AG08396 (cell line): ENCODE data around the gene PCSK5.
"Not testable (repeated sequence)": the region's sequence is repeated elsewhere in the genome, so short reads cannot be mapped to it uniquely, and the experiment has no call there.

Experiments used
- DNase-seq: peaks from one replicate; pipeline ENCODE4 v3.0.0; 2012; ENCODE audit warnings: low spot score, mixed read lengths

PCSK5 gene

DNA sequence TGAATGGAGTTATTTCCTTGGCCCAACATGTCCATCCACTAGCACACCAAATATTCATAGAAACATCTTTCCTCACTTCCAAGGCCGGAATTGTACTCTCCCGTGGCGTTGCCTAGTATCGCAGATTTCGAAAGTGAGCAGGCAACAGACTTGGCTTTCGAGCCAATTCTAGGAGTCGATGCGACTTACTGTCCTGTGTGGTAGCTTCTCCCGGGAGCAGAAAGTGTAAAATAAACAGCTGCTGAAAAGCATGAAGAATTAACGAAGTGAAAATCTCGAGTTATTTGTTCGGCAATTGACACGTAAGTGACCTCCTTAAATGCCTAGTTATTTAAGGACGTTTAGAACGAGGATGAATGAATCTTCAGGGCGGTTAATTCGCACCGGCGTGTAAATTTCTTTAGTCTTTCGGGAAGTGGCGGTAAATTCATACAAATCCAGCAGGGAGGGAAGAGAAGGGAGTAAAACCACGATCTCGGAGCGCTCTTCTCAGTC lies 449 bp upstream of the PCSK5 start:
- peak; percentile 68 for DNase-seq

DNA sequence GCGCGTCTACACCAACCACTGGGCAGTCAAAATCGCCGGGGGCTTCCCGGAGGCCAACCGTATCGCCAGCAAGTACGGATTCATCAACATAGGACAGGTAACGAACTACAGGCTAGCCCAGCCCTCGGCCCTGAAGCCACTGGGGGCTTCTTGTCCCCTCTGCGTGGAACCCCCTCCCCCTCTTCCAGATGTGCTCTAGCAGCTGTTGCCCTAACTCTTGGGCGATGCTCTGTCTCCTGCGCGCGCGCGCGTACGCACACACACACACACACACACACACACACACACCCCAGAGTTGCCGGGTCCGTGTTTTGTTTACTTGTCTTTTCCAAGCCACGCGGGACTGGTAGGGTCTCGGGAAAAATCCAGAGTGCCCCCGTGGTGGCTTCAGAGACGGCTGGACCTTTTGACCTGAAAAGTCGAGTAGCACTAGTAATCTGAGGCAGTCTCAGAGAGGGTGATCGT lies 836 bp downstream of the PCSK5 start:
- no peak for DNase-seq

DNA sequence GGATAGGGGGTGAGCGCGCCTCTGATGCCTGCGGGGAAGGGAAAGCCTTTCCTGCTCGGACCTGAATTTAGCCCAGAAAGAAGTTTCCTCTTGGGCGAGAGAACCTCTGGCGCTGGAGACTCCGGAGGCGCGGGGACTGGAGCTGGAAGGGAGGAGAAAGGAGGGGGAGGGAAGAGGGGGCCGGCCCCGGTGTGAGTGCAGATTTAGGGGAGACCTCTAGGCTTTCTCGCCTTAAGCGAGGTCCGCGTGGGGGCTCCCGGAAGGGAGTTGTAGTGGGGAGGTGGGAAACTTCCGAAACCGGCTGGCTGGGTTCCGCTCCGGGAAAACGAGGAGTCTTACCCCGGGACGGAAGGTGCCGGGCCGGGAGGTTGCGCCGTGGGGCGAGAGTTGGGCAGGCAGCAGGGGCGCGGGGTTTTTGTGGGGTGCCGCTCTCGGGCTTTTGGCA lies 1.3 kb downstream of the PCSK5 start:
- peak; percentile 29 for DNase-seq

- peak; percentile 8 for DNase-seq
Observed at GRCh38 chr9:75892216-75892911, 1.9 kb downstream of the PCSK5 start.

- DNase-seq = no peak
Observed at GRCh38 chr9:75893106-75893505, 2.6 kb downstream of the PCSK5 start.

DNA sequence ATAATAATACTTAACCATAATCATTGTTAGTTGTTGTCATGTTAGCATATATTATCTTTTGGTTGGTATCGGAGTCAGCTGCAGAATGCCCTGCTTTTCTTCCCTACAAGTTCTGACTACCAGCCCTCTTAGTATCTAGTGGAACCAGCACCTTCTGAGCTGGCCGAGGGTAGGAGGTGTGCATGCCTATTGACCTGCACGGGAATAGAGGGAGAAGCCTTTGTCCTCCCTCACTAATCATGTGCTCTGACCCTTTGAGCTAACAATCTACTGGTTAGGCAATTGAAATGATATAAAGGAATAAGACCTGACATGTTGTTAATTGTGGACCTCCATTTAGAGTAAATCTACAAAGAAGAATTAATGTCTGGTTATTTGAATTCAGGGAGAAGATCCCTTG lies 4.1 kb downstream of the PCSK5 start:
- DNase-seq = no peak

GRCh38 chr9:75895112-75895511 lies 4.6 kb downstream of the PCSK5 start:
- DNase-seq = no peak

DNA sequence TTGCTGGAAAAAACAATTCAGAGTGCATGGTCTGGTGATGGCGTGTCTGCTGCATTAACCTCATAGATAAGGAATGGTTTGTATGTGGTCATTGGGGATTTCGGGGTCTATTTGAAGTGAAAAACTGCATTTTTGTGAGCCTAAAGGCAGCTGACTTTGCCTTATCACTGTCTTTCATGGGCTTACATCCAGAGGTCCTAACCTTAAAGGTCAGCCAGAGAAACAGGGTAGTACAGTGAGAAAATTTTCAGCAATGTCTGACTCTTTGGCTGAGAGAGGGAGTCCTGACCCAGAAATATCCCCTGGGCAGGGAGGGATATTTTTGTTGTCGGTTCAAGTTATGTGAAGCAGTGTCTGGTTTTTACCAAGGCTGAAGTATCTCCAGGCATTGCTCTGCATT lies 5.7 kb downstream of the PCSK5 start:
- DNase-seq = no peak

DNA sequence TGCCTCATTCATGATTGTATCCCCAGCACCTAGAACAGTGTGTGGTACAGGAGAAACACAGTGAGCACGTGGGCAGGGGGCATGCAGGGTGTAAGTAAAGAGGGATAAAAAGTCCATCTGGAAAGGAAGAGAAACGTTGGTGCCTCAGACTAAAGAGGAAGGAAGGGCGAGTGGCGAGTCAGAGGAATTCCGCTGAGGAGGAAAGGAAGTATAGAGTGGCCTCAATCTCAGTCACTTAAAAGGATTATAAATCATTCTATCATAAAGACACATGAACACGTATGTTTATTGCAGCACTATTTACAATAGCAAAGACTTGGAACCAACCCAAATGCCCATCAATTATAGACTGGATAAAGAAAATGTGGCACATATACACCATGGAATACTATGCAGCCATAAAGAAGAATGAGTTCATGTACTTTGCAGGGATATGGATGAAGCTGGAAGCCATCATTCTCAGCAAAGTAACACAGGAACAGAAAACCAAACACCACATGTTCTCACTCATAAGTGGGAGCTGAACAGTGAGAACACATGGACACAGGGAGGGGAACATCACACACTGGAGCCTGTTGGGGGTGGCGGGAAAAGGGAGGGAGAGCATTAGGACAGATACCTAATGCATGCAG lies 10.5 kb downstream of the PCSK5 start:
- not testable (repeated sequence) for DNase-seq

- peak; percentile 28 for DNase-seq
Observed at GRCh38 chr9:75903785-75904360, 13.4 kb downstream of the PCSK5 start.

- DNase-seq = no peak
Observed at GRCh38 chr9:75904364-75904763, 13.9 kb downstream of the PCSK5 start.

DNA sequence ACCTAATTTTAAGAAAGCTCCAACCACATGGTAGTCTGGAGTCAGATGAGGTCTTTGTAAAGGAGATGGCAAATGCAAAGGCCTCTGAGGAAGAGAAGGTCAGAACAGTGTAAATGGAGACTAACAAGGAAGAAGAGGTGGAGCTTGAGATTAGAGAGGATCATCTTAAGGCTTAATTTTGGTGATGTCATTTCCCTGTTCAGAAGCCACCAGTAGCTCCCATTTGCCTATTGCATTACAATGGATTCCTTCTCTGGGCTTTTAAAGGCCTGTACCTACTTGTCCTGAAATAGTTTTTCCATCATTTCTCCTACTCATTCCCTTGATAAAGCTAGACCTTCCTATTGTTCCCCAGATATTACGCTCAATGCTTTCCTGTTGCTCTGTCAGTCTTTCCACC lies 16.1 kb downstream of the PCSK5 start:
- no peak for DNase-seq

DNA sequence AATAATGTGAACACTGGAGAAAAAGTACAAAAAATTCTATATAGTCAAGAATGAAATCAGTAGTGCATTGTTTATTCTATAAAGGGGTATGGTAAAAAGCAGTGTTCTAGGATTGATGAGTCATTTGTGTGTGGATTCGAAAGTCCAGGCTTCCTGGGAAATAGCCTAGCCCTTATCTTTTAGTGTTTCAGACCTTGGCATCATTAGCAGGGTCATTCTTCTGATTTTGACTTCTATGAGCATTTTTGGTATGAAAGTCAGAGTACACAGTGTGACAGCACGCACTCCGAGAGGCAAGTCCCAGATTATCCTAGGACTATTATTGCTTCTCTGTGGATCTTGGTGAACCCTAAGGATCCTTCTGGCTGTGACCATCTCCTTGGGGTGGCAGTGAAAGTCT lies 16.9 kb downstream of the PCSK5 start:
- no peak for DNase-seq

DNA sequence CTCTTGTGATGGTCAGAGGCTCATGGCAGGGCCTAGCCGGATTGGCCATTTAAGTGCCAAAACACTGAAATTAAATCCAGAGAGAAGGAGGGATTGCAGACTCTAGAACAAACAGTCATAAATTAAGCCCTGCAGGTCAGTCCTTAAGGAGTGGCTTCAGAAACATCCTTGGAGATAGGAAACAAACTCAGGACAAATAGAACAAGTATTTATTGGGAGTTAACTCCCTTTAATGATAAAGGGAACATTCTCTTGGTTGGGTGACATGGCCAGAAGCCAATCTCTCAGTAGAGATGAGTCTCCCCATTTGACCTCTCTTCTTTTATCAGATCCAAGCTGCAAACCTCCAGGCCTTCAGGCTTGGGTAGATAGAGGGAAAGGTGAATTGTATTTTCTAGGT lies 17.4 kb downstream of the PCSK5 start:
- DNase-seq = no peak

GRCh38 chr9:75909776-75910175 lies 19.3 kb downstream of the PCSK5 start:
- no peak for DNase-seq

DNA sequence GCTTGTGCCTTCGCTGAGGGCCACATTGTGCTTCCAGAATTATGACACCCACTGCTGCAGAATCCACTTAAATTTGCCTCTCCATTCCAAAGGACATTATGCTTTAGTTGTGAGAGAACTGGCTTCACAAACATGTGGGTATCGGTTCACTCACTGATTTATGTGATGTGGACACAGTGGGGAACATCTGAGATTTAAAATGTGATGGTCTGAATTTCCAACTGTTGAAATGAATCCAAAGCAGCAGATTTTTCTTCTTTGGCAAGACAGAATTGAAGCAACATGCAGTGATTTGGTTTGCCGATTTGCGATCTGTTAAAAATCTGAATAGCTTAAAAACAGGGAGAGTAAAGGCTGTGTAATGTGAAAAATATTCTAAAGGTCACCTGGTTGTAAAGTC lies 20.3 kb downstream of the PCSK5 start:
- DNase-seq = no peak

DNA sequence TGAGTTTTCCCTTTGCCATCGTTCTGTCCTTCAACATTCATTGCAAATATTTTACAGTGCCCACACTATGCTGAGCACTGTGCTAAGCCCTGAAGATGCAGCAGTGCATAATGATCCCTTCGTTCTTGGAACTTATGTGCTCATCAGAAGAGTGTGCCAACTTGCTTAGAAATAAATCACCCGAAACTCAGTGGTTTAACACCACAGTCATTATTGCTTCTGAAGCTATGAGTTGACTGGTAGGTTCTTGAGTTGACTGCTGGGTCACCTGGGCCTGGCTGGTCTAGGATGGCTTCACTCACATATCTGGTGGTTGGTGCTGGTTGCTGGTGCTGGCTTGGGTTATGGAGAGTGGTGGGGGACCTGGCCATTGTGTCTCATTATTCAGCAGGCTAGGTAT lies 20.9 kb downstream of the PCSK5 start:
- no peak for DNase-seq

DNA sequence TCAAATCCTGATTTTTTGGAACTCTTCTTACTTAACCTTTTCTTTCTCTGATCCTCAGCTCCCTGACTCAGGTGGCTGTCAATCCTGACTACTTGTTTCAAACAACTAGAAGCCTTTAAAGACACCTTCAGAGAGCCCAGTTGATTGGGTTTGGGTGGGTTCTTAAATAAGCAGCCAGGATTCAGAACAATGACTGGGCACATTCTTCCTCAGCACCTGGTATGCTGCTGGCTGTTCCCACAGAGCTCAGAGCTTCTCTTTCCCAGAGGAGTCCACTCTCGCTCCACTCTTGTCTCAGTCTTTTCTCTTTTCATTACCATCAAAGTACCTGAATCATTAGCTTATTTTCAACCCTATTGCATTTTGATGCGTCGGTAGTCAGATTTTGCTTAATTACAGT lies 22.5 kb downstream of the PCSK5 start:
- no peak for DNase-seq

DNA sequence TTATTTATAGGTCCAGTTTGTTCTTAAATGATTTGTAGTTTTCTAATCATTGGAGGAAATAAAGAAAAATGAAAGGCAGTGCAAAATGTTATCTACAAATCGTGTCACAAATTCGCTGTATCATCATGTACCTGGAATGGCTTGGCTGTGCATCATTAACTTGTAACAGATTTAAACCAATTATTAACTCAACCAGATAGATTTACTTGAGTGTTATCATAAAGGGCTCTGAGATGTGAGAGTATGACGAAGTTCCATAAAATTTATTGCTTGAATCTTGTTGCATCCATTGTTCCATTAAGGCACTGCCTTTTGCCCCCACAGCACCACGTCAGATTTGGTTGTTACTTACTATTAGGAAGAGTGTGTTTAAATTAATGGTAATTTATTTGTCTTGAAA lies 23.5 kb downstream of the PCSK5 start:
- no peak for DNase-seq

GRCh38 chr9:75914883-75915452 lies 24.5 kb downstream of the PCSK5 start:
- DNase-seq = no peak

- DNase-seq = no peak
Observed at GRCh38 chr9:75918154-75918553, 27.7 kb downstream of the PCSK5 start.

DNA sequence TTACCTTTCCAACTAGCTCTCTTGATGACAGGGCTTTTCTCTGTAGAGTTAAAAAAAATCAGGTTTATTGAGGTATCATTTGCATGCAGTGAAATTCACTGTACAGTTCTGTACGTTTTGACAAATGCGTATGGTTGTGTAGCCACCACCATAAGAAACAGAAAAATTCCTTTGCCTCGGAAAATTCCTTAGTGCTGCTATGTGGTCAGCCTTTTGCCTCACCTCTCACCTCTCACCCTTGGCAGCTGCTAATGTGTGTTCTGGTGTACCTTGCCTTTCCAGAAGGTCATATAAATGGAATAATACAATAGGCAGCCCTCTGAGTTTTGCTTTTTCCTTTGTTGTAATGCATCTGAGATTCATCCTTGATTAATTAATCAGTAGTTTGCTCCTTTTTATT lies 28.4 kb downstream of the PCSK5 start:
- DNase-seq = no peak
